HG03442 (cell line): ENCODE measurements around the gene AUTS2.

Source experiments
- ATAC-seq: cut with Tn5 transposase; IDR thresholded peaks from one replicate; pipeline ENCODE4 v1.9.1; 2021; ENCODE audit warnings: mild to moderate bottlenecking, moderate library complexity; ENCODE audit not compliant: unreplicated experiment

Gene AUTS2

DNA sequence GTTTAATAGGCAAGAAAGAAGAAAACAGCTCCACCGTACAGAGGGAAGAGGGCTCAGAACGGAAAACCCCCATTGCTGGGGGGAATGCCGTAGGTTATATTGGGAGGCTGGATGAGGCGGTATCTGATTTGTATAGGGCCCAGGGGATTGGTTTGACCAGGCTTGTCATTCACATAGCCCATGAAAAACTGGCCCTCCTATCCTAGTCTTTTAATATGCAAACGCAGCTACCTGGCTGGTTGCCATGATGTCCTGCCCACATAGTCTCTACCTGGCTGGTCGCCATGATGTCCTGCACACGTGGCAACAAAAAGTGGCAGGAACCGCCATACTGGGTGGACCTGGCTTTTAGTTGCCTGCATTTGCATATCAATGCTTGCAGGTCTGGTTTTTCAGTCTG is 84.7 kb downstream of the AUTS2 start:
- peak; percentile 42 for ATAC-seq

DNA sequence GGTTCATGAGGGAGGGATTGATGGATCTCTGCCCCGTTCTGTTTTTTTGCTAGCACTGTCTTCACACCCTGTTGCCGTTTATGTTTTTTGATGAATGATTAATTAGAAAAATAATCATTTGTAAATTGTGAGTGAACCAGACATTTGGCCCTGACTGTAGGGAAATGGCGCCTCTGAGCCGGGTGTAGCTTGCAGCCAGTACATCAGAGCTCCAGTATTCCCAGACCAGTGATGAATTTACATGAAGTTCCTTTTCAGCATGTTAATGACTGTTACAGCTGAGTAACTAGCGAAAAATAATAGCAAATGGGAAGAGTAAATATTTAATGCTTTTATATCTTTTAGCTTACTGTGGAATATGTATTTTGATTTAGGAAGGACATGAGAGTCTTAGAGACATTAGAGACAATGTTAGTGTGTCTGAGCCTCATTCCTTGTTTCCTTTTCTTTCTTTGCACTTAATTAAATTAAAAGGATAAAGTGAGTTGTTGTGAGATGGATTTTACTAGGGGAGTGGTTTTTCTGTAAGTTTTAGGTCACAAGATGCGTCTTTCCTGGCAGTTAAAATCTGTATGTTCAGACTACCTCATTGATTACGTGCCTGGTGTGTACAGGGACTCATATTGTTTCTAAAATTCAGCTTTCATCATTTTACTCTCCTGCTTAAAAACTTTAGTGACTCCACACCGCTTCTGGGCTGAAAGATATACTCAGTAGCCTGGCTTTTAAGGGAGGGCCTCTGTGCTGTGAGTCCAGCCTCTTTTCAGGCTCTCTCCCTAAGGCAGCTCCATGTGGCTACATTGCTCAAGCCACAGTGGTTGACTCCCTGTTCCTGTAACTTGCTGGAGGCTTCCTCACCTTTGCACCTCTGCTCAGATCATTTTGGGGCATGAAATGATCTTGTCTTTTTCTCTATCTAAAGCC is 86.4 kb downstream of the AUTS2 start:
- ATAC-seq = no peak

DNA sequence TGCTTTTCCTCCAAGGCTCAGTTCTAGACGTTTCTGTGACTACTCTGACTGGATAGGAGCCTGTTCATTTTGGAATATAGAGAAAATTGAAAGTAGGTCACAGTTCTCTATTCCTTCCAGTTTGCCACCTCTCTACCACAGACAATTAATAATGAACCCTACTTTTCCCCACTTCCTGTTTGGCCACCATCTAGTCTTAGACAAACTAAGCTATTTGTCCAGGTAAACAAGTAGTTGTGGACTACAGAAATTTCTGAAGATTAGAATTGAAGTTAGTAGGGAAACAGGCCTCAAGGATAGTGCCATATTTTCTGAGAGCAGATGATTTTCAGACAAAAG is 87.0 kb downstream of the AUTS2 start:
- no peak for ATAC-seq

DNA sequence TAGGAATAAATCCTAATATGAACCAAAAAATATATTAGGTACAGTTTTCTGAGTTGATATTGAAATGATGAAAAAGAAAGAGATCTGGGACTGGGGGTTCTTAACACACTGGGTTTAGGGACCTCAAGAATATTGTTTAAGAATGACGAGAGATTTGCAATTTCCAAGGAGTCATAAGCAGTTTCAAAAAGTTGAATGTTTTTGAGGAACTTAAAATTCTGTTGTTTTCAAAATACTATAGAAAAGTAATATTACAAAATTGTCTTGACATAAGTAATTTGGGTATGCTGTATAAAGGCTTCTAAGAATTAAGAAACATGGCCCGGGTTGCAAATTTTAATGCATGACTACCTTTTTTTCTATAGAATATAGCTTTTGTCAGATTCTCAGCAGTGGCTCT is 88.1 kb downstream of the AUTS2 start:
- no peak for ATAC-seq

DNA sequence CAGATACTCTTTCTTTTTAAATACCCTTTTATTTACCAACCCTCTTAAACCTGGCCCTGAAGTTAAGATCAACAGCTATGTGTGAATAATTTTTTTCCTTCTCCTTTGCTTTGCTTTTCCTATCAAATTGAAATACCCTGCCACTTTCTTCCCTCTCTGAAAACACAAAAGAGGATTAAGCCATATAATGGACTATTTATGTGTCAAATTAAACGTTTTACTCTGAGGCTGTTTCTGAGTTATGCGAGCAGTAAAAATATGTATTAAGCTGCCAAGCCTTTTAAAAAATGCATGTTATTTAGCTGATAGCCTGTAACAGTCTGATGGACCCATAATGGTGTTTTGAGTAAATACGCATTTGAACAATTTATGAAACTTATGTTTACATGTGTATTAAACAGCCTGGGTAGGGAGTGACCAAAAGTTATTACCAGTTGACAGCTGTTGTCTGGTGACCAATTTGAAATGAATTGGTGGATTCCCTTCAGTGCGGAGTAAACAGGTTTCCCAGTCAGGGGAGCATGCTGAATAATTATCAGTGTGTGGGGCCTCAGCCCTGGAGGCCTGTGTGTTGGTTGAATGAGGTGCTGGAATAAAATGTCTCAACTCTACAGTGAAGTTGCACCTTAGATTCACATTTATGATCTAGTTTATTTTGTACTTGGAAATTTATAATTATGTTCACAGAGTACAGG is 89.6 kb downstream of the AUTS2 start:
- ATAC-seq = no peak

DNA sequence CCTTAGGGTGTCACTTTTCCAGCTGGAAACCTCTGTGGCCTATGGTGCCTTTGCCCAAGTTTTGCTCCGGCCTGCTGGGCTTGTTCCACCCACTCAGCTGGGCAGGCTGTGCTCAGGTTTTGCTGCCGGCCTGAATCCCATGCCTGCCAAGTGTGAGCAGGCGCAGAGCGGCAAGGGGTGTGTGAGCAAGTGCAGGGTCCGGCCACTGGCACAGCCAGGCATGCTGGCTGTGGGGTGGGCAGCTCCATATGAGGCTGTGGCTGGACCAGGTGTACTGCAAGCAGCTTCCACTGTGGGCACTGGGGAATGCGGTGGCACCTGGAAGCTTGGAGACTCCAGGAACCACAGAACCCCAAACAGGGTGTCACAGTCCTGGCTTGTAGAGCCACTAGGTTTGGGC is 92.1 kb downstream of the AUTS2 start:
- no peak for ATAC-seq

DNA sequence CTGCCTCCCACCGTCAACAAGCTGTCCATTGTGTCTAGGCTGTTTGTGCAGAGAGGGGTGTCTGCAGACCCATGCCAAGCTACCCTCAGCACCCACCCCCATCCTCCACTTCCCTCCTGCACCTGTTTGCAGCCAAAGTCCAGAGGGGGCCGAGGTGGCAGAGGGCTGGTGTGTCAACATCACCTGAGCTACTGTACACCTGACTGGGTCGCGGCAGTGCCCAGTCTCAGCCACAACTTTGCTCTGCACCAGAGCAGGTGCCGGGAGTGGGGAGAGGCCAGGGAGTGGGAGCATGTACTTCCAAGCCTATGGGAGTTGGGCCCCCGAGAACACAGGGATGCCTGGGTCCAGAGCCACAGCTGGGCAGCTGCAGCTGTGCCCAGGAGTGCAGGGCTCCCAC is 93.1 kb downstream of the AUTS2 start:
- no peak for ATAC-seq

DNA sequence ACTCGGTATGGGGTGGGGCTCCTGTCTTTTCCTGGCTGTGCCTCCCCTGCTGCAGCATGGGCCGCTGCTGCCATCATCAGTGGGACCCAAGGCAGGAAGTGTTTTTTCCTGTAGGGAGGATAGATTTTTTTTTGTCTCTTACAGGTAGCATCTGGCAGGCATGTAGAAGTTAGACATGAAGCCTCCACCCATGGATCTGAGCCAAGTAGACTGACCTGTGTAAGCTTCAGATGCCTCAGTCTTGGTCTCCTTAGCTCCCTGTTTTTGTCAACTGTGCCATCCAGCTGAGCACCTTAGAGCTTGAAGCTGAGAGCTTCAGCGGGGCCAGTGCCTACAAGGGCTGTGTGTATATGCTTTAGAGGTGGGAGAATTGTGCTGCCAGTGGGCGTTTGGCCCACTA is 93.5 kb downstream of the AUTS2 start:
- no peak for ATAC-seq

DNA sequence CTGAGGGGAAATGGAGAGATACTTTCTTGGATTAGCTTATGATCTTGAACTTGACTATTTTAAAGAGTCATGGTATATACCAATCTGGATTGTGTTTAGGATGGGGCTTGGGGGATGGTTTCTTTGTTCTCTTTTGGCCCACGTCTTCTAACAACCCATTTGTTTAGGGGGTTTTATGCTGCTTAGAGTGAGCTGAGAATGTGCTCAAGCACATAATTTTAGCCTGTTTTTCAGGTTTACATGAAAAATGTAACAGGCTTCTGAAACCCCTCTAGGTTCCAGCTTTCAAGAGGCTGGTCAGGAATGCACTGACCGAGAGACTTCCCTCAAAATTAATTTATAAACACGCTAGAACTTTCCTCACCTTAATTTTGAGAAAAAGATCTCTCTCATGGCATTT is 94.3 kb downstream of the AUTS2 start:
- no peak for ATAC-seq

DNA sequence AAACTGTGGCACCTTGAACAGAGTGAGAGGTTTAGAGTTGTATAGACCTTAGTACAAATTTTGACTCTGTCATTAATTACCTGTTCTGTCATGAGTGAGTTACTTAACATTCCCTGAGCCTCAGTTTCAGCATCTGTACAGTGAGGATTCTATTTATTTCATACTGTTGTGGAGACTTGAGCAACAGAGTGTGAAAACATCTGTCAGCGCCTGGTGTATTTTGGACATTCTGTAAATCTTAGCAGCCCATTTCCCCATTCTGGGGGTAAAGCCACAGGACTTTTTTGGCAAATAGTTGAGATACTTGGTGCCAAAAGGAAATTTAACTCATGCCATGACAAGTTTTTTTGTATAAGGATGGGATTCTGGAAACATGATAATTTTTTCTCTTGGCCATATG is 94.8 kb downstream of the AUTS2 start:
- ATAC-seq = no peak

DNA sequence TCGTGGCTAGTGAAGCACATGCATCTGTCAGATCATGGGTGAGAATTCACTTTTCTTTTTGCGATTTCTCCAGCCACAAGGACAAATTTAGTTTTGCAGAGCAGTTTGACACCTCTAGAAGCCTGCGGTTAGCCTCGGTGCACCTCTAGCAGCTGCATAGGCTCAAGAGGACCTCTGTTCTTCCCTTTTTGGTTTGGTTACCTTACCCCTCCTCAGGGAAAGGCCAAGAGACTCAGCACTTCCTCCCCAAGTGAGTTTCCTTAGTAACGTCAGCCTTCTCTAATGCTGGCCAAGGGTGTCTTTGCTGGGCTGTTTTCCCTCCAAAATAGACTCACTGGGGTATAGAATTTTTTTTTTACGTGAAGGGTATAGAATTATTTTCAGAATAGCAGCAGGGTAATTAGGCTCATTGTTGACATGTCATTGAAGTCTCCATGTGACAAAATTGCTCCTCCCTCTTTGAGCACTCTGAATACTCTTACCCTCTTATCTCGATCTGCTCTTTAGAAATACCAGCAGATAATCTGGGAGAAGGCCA is 97.8 kb downstream of the AUTS2 start:
- ATAC-seq = peak; percentile 86

DNA sequence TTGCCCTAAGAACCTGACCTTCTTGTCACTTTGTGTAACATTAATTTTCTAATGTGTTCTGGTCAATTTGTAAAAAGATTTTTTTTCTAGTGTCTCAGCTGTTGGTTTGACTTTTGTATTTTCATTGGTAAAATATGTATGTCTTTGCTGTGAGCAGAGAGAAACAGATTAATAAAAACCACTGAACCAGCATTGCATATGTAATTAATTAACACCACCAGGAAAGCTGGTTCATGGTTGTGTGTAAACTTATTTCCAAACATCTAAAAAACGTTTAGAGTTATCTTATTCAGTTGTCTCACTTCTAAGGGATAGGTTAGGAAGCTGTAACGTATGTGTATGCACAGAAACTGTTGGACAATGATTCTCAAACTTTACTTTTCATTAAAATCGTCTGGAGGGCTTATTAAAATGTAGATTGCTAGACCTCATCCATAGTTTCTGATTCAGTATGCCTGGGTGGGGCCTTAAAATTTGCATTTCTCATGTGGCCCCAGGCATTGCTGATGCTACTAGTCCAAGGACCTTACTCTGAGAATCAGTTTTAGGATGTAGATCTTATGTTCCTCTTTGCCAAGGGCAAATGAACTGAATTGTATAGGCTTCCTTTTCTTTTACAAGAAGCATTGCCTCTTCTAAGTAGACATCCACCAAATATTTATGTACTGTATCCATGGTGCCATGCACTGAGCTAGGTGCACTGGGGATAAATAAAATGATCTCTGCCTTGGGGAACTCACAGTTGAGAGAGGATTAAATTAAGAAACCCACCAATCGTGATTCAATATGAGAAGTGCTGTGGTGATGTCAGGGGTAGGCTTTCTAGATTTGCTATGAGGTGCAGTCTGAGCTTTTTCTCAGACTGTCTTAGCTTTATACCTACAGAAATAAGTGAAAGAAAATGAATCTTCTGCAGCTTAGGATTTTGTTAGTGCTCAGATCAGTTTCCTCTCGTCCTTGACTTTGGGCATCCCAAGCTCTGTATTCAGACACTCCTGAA is 98.7 kb downstream of the AUTS2 start:
- ATAC-seq = no peak

DNA sequence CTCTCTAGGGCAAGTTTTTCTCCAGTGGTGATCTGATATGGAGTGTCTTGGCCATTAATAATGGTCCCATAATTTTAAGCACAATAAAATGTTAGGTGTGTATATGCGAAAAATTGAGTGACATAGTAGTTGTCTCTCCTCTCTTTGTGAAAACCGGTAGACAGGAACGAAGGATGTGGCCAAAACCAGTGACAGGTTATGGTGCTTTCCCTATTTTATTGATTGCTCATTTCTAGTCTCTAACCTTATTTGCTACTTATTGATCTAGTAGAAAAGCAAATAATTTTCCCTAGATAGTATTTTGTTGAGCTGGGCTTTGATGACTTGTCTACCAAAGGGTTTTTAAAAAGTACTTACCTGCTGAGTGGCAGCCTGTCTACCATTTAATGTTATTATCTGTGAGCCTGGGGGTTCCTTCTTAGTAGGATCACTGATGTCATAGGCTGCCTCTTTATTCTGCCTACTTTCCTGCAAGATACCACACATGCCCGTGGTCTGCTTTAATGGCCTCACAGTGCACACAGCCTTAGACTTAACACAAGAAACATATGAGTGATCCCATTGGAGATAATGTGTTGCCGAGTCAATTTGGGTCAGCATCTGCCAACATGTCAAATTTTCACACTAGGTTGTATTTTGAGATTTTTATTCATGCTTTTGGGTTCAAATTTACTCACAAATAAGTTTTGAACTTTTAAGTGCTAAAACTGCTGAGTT is 100.0 kb downstream of the AUTS2 start:
- no peak for ATAC-seq

DNA sequence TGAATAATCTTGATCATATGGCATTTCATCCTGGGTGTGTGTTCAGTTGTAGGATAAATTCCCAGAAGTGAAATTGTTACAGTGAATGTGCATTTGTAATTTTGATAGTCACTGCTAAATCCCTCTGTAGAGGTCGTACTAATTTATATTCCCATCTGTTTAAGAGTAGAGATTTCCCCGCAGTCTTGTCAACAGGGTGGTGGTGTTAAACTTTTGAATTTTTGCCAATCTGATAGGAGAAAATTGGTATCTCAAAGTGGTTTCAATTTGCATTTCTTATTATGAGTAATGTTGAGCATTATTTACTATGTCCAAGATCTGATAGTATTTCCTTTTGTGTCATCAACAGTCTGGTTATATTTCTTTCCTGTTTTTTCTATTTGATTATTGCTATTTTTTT is 101.7 kb downstream of the AUTS2 start:
- ATAC-seq = no peak

DNA sequence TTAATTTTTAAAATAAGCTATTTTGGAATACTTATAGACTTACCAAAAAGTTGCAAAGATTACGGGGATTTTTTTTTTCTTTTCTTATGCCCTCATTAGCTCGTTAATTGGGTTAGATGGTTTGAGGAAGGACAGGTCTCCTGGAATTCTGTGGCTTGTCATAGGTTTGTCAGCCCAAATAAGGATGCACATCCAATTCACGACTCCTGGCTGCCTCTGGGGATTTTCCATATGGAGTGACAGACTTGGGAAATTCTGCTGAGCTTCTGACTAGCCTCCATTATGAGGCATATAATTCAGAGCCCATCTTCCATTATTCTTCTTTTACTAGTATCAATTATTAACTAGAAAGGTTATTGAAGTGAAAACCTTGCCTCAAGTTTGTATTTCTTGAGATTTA is 102.1 kb downstream of the AUTS2 start:
- ATAC-seq = no peak

DNA sequence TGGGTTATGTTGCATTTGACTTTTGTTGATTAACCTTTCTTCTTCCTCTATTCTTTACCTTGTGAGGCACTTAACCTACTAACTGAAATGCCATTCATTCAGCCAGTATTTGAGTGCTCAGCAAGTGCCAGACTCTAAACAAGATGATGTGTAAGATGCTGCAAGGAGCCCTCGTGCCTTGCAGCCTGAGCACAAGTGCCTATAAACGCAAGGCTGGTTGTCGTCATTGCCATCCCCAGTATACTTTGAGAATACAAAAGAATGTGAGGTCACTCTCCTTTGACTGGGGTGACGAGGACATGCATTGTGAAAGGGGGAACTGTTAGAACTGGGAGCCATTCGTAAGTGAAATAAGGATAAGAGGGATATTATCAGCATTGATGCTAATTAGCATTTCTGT is 103.0 kb downstream of the AUTS2 start:
- ATAC-seq = no peak

DNA sequence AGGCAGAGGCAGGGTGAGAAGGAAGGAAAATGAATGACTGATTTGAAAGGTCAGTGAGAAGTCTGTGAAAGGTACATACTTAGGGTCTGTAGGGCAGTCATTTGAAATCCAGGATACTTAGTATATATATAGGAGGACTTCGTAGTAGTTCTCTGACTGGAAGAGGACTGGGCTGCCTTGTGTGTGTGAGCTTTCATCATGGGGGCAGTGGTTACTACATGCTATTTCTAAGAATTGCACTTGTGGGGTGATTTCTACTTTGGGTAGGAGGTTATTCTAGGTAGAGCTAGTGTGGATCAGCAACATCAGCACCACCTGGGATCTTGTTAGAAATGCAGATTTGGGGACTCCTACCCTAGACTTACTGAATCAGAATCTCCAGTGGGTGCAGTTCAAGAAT is 104.1 kb downstream of the AUTS2 start:
- no peak for ATAC-seq

DNA sequence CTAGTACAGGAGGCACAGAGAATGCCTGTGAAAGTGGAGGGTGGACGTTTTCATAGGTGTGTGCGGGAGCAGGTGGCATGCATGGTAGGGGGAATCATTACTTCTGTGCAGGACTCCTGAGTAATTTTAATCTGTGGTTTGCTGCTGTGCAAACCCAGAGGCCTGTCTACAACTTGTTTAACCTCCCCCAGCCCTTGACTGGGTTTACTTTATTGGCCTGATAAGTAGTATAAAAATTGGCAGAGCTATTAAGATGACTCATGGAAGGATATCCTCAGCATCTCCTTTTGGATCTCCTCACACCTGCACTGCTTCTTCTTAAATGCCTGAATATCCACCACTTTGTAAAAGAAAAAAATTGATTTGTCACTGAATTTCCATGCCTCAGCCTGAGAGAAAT is 104.8 kb downstream of the AUTS2 start:
- no peak for ATAC-seq

DNA sequence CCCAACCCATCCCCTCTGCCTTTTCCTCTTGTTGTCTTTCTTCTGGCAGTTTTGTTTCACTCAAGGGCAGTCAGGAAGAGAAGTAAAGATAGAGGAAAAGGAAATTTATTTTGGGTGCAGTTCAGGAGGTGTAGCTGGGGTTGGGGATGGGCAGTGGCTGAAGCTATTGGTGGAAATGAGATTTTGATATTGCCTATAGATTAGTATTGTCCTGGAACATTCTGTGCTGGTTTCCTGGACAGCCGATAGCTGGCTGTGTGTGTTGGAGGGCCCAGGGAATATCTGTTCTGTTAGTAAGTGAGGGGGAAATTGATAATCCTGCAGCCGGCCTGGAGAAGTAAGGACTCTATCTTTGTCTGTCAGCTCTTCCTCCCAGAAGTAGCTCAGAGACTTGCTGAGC is 107.8 kb downstream of the AUTS2 start:
- ATAC-seq = no peak

DNA sequence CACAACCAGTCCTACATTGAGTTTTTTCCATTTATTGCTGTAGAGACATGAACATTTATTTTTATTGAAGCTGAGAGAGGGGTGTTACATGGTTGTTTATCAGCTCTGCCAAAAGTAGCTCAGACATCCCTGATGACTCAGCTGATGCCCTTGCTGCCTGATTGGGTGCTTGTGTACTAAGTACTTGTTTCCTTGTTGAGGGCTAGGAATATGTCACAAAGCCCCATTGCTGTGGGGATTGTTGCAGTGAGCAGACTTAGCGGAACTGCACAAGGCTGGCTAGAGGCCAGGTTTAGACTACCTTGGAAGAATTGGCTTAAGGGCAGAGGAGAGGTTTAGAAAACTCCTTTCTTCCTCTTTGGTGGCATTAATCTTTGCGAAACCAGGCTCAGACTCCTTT is 110.6 kb downstream of the AUTS2 start:
- ATAC-seq = no peak
